ENCODE data around the gene KRT76.
"Not testable (repeated sequence)": the region's sequence is repeated elsewhere in the genome, so short reads cannot be mapped to it uniquely, and the experiment has no call there.

Gene KRT76

DNA sequence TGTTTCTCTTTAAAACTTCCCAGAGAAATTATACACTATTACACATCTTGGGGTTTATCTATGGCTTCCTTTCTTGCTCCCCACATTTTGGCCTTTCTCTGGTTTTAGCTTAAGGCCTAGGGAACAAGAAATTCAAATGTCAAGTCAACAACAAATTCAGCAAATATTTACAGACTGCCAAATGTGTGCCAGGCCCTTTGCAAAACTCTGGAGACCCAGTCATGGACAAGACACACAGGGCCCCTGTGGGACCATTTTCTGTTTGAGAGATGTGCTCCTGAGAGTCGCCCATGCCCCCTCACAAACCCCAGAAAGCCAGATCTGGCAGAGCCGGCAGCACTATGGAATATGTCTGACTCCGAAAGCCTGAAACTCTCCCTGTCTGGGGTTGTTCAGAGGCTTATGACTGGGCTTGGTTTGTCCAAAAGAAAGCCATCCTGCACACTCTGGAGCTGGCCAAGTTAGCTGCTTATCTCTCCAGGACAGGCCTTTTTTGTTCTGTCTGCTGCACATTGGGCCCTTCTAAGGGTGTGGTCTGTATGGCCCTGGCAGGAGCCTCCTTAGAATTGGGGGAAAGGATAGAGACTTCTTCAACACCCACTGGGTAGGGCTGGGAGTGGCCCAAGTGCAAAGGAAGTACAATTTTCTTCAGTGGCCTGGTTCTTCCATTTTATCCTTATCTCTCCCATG, 19.8 kb upstream of the KRT76 start:
- DNase-seq (ENCODE audit: low read depth in 3 of 3) = no peak

DNA sequence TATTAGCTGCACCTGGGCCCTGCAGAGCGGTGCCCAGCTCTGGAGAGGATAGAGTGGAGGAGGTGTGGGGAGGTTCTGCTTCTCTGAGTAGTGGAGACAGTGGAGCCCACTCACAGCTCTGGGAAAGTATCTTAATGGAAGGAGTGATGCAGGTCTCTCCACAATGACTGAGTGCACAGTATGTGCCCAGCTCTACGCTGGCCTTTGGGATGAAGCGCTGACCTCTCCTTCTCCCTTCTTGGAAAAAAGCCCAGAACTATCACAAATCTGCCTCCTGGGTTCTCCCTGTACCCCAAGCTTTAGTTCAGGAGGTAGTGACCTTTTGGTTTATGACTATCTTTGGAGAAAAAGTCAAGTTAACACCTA, 19.3 kb upstream of the KRT76 start:
- DNase-seq (ENCODE audit: low read depth in 3 of 3) = no peak

DNA sequence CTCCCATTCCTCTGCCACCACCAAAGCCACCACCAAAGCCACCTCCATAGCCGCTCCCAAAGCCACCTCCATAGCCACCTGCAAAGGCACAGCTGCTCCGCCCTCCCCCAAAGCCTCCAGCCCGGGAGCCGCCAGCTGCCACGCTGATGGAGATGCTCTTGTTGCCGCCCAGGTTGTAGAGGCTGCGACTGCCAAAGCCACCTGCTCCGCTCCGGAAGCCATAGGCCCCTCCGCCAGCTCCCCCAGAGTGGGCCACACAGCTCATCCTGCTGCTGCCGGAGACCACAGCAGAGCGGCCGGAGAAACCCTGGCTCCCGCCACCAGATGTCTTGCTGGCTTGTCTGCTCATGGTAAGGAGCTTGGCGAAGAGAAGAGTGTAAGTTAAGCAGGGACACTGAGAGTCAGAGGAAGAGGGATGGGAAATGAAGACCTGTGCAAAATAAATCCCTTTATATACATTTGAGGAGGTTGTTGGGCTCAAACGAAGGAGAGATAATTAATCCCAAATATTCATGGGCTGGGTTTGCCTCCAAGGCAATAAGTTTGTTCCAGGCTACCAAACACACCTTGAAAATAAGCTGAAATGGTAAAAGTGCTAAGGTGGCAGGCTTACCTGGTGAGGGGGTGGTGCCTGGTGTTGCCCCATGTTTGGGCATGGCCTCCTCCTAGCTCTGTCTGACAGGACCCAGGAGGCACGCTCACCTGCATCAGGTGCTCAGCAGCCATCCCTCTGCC, 18.7 kb upstream of the KRT76 start, which contains the start of gene KRT3:
KRT3 (minus strand) TSS at position 424 of the 735 bp plus-strand sequence; CDS start at position 349, 75 bp downstream.
- no peak for DNase-seq (ENCODE audit: low read depth in 3 of 3)

DNA sequence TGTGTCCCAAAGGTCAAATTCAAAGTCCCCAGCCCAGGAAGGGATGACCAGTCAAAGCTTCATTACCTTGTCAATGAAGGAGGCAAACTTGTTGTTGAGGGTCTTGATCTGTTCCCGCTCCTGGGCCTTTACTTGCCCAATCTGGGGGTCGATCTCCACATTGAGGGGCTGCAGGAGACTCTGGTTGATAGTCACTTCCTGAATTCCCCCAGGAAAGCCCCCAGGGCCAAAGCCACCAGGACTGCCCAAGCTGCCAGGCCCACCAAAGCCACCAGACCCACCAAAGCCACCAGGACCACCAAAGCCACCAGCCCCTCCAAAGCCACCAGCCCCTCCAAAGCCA, 18.2 kb upstream of the KRT76 start:
- not testable (repeated sequence) for DNase-seq (ENCODE audit: low read depth in 3 of 3)

DNA sequence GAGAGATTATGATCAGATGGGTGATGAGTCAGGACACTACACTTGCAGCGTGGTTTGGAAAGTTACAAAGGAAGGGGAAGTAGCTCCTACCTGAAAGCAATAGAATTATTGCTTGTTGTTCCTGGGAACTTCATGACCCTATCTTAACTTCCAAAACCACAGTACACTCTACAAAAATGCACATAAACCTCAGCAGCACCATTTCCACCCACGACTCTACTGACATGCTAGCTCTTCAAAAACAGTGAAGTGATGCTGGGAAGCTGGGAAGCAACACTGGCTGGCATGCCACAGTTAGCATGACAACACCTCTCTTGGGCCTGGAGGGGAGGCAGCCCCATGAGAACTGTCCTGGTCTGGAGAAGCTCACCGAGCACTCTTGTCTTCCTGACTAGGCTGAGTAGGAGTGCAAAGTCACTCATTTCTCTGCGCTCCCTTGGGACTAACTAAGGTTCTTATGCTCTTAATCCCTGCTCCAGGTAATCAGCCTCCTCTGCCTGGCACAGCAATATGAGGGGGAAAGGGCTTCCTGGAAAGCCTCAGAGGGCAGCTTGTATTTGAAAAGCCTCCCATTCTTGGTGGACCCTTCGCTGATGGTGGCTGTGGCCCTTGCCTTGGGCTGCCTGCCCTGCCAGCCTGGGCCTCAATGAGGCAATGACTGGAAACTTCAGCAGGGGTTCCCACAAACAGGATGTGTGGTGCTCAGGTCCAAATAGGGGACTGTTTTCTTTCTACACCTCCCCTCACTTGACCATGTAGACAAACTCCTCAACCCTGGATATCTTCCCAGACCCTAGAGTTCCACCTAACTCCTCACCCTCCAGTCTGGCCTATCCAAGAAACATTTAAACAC, 17.6 kb upstream of the KRT76 start:
- no peak for DNase-seq (ENCODE audit: low read depth in 3 of 3)

DNA sequence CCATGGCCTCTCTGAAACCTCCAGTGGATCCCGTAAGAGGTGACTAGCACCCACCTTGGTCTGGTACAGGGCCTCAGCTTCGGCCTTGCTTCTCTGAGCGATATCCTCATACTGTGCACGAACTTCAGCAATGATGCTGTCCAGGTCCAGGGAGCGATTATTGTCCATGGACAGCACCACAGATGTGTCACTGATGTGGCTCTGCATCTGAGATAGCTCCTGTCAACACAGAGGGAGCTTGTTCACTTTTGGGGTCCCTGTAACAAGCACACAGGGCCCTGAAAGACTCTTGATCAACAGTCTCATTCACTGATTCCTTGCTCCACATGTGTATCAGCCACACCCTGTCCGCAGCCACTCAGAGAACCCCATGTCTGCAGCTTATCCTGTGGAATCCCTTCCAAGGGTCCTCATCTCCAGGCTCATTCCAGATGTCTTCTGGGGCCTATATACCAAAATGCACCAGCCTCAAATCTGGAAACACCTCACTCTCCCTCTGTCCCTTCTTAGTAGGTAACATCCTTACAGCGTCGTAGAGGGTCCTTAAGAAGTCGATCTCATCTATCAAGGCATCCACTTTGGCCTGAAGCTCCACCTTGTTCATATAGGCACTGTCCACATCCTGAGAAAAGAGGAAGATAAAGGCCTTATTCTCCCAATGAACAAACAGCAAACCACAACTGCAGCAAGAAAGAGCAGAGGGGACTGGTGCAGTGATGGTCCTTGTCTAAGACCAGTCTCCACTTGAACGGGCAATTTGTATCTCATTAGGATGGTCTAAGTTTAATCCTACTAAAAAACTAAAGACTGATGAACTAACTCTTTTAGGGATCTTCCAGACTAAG, 15.3 kb upstream of the KRT76 start:
- DNase-seq (ENCODE audit: low read depth in 3 of 3) = no peak

DNA sequence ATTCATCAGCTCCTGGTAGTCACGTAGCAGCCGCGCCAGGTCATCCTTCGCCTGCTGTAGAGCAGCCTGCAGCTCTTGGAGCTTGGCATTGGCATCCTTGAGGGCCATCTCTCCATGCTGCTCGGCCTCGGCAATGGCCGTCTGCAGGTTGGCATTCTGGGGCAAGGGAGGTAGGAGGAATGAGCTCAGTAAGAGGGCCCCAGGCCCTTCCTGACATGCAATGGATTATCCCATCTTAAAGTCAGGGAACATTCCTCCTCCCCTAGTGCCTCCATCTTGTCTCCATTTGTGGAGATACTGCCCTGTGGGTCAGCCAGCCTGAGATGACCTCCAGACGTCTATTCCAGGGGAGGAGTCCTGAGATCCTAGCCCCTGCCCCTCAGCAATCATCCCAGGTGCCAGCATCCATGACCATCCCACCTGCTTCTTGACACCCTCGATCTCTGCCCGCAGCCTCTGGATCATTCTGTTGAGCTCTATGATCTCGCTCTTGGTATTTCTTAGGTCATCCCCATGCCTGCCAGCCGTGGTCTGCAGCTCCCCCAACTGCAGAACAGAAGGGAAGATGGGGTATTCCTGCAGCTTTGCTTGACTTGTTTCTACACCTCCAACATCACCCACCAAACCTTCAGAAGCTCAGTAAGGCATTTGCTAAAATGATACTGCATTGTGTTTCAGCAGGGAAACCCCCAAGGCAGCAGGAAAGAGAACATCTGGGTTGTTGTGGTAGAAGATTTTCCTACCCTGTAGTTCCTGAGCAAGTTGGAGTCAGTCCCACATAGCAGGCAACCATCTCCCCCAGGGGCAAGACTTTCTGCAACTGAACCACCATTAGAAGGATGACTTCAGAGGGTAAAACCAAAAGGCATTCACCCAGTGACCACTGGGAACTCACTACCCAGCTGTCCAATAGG, 14.4 kb upstream of the KRT76 start:
- no peak for DNase-seq (ENCODE audit: low read depth in 3 of 3)

DNA sequence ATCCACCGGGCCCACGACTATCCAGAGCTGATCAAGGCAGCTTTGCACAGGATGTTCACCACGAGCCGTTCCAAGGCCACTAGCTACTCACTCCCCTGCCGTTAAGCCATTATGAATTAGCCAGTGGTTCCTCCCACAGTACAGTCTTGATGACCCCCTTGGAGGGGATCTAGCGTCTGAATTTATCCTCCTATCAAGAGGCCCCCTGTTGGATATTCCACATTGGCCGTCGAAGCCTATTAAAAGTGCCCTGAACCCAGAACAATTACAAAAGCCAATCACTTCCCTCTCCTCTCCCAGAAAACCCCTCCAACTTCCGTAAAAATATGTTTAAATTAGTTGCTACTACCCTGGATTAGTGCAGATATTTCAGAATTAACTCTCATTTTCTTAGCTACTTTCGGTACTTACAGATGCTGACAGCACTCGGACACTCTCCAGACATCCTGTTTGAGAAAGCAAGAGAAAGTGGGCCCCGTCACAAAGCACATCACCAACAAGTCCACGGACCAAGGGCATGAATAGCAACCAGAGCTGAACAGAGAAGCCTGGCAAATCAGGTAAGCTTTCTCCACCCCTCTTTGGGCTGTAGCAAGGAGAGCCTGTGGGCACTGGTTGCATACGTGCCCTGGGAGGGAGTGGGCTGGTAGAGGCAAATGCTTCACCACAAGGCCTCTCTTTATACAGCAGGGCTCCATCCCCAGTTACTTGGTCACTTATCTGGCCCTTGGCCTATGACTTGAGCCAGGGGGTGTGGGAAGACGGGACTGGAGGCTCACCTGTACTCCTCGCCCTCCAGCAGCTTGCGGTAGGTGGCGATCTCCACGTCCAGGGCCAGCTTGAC, 13.5 kb upstream of the KRT76 start:
- DNase-seq (ENCODE audit: low read depth in 3 of 3) = no peak

DNA sequence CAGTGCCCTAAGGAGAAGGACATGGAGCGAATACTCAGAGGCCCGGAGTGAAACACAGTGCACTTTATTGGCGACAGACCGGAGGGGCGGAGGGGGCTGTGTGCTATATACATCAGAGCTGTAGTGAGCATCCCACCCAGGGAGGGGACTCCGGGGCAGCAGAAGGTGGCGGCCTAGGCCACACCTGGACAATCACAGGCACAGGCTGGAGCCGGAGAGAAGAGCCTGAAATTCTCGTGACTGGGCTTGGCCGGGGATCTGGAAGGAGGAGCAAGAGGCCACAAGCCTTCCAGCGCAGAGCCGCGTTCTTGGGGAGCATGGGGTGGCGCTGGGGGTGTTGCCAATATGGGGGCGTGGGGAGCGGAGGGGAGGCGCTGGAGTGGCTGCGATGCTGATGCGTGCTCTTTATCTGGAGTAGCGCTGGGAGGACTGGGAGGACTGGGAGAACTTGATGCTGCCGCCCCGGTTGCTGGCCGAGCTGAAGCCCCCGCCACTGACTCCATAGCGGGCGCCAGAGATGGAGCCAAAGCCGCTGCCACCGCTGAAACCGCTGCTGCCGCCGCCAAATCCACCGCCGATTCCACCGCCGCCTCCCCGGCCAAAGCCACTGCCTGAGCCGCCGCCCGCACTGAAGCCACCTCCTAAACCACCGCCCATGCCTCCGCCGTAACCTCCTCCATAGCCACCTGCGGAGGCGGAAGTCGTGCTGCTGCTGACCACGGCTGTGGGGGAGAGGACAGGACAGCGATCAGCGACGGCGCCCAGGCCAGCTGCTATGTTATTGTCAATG, 12.7 kb upstream of the KRT76 start:
- DNase-seq (ENCODE audit: low read depth in 3 of 3) = no peak

DNA sequence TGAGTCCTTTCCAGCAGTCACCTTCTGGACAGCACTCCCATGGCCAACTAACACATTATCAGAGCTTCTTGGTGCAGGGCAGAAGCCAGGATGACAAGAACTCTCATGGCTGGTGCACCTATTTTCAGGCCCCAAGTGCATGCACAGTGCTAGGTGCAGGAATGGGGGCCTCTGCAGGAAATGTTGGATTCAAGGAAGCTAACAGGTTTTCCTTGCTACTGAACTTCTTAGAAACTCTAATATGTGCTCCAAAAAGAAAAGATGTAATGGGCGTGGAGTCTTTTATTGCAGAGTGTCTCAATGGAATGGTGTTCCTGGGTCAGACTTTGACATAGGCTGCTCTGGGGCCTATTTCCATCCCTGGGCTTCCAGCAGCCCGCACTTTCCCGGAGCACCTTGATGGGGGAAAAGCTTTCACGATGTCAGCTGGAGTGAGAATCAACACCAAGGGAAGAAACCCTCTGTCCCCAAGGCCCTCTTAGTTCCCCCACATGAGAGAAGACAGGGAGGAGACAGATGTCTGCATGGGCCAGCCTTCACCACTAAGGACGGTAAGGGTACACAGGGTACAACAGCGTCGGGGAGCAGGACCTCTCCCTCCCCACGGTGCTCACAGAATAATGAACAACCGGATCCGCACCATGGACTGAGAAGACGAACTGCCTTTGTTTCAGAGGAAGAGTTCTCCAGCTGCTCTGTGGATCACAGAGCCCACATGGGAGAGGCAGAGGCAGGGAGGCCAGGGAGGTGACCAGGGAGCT, 11.9 kb upstream of the KRT76 start:
- no peak for DNase-seq (ENCODE audit: low read depth in 3 of 3)

DNA sequence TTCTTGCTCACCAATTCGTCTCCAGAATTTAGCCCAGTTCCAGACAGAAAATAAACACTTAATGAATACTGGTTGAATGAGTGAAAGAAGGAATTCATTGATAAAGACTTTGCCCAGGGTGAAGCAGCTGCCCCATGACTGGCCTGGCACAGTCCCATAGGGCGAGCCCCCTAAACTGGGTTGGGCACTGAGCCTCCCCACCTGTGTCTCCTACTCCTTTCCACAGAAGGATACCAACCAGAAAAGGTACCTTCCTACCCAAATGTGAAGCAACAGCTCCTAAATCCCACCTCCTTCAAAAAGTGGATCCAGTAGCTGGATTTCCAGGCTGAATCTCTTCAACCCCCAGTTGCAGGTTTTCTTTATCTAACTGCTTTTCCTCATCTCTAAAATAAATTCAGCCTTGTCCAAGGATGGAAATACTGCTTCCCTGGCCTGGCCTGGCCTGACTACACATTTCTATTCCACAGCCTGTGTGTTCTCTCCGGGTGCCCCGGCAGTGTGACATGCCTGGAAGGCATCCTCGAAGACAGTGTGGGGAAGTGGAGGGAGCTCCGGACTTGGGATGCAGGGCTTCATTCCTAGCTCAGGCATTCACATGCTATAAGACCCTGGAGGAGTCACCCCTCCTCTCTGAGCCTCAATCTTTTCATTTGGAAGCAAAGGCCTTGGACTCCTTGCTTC, 11.2 kb upstream of the KRT76 start:
- DNase-seq (ENCODE audit: low read depth in 3 of 3) = no peak

DNA sequence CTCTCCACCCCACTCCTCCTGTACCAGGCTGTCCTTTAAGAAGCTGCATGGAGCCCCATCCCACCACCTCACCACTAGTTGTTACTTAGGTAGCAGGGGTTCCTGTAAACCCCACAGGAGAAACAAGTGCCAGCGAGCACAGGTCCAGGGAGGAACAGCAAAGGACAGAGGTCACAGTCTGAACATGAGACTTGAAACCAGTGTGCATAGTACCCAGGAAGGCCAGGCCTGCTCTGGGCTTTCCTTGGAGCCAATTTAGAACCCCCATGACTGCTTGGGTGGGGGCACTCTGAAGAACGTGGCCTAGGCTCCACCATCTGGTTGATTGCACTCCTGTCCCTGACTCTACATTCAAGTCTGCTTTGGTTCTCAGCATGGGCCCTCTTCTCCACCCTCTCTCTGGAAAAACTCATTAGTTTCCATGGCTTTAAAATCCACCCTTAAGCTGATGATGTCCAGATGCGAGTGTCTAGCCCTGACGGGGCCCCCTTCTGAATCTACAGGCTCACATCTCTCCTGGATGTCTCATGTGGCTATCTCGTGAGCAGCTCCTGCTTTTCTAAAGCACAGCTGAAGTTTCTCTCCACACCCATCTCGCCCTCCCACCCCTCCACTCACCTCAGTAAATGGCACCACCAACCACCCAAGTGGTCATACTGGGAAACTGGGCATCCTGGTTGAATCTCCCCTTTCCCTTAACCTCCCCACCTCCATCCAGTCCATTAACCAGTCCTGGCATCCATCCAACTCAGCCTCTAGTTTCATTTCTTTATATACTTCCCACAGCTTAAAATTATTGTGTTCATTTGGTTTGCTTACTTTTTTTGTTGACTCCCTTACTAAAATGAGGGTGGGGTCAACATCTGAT, 10.4 kb upstream of the KRT76 start:
- DNase-seq (ENCODE audit: low read depth in 3 of 3) = no peak

DNA sequence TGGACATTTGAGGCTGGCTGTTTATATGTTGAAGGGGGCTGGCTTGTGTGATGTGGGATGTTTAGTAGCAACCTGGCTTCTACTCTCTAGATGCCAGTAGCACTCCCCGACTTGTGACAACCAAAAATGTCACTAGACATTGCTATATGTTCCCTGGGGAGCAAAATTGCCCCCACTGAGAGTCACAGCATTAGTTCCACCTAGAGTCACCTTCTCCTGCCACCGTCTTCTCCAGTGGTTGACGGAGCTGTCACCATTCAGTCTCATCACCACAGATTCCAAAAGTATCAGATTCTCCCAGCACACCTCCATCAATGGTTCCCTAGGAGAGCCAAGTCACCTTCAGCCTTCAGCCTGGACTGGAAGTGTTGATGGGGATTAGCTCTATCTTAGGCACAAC, 7.8 kb upstream of the KRT76 start:
- DNase-seq (ENCODE audit: low read depth in 3 of 3) = no peak

DNA sequence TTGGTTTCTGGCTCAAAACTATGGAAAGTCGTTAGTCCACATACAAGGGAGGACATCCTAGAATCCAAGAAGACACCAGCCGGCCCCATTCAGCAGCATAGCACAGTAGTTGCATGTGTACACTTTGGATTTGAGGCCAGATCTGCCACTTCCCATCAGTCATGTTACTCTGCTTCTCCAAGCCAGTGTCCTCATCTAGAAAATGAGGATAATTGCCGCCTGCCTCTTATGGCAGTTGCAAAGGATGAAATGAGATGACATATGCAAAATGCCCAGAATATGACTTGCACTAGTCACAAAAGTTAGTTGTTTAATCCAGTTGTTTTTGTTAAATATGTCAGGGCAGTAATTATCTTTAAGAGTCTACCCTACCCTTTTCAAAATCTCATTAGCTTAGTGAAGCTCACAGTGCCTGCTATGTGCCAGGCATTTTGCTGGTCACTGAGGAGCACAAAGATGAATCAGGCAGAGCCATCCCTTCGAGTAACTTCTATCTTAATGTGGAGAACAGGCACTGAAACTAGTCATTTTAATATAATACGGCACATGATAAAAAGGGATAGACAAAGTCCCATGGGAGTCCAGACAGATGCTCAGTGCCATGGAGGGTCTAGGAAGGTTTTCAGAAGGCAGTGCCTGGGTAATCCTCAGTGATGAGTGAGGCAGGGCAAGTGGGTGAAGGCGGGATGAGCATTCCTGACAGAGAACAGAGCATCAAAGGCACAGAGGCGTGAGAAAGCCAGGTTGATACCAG, 6.6 kb upstream of the KRT76 start:
- no peak for DNase-seq (ENCODE audit: low read depth in 3 of 3)

DNA sequence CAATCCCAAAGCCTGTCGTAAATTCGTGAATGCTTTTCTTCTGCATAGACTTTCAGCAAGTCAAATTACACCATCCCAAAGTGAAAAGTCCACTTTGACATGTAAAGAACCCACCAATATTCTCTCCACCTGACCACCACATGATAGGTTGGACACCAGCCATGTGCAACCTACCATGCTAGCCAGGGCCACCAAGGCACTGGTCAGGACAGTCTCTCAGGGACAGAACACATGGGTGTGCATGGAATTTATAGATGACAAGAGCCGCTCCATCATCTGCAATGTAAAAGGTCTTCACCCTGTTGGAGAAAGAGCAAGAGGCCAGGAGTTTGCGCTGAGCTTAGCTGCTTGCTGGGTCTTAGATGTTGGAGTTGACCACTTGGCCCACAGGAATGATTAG, 5.4 kb upstream of the KRT76 start:
- DNase-seq (ENCODE audit: low read depth in 3 of 3) = no peak

Measured in stimulated activated CD4-positive, alpha-beta T cell treated with anti-CD3 and anti-CD28 coated beads, TNF-alpha, amount 100 ng/mL, for 48 hours (primary cell).